ENCODE measurements around the gene LIPC.

Gene LIPC

DNA sequence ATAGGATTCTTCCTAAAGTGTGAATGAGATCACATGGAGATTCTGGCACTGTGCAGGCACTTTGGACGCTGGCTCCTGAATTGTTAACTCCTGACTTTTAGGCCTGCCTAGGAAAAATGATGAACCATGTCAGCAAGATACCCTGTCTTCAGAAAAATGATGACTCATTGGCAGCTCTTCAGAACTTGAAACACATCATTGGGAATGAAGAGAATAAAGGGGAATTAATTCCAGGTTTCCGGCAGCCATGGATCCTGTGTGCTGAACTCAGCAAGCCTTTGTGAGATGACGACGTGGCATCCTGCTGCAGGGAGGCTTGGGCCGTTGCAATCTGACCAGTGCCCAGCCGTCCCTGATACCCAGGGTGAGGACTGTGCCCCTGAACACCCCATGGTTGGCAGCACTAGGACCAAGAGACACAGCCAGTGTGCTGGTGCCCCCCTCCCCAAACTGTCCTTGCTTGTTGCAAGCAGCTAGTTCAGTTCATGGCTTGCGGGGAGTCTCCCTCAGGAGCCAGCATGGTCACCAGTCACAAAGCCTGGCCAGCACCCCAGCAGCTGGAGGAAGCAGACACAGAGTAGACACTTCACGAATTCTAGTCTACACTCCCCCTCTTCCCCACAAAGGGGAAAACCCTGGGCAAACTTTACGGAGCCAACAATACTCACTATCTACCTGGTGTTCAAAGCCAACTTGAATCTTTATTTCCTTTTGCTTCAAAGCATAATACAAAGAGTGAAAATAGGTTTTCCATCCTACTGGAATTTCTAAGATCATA lies 7.8 kb upstream of the LIPC start:
- FAIRE-seq = no peak
- no peak for DNase-seq (ENCODE audit: insufficient read length, low spot score)
- TF ChIP-seq, protein P1, sequence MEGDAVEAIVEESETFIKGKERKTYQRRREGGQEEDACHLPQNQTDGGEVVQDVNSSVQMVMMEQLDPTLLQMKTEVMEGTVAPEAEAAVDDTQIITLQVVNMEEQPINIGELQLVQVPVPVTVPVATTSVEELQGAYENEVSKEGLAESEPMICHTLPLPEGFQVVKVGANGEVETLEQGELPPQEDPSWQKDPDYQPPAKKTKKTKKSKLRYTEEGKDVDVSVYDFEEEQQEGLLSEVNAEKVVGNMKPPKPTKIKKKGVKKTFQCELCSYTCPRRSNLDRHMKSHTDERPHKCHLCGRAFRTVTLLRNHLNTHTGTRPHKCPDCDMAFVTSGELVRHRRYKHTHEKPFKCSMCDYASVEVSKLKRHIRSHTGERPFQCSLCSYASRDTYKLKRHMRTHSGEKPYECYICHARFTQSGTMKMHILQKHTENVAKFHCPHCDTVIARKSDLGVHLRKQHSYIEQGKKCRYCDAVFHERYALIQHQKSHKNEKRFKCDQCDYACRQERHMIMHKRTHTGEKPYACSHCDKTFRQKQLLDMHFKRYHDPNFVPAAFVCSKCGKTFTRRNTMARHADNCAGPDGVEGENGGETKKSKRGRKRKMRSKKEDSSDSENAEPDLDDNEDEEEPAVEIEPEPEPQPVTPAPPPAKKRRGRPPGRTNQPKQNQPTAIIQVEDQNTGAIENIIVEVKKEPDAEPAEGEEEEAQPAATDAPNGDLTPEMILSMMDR (IDR thresholded peaks at IDR 0.05; ENCODE audit: insufficient read depth, missing control alignments) = no peak

DNA sequence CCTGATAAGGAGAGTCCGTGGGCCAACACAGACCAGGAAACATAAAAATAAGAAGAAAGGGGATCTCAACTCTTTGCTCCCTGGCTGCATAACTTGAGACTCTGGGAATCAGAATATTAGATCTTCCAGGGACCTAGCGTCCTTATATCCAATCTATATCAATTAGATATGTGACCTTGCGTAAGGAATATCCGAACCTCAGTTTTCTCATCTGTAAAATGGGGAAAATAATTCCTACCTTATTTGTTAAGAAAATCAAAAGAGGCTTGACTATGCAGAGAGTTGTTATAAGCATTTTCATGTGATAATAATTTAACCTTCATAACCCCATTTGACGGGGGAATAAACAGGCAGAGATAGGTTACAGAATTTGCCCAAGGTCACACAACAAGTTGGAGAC lies 7.1 kb upstream of the LIPC start:
- TF ChIP-seq, protein P1 (IDR thresholded peaks at IDR 0.05; ENCODE audit: insufficient read depth, missing control alignments) = no peak
- no peak for FAIRE-seq
- DNase-seq (ENCODE audit: insufficient read length, low spot score) = no peak

DNA sequence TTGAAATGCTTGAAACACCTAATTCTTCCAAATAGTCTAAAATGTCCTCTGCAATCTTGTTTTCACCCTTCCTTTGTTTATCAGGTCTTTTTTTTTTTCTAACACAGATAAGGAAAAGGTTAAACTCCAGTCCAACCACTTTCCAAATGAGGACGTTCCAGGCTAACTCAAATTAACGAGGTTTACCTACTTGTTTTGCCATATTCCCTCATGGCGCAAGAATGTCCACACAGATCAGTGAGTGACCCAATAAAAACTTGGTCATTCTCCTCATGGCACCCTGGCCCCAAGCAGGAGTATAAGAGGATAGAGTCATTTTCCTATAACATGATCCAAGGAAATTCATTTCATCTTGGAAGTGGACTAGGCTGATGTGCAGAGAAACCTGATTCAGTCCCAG lies 6.6 kb upstream of the LIPC start:
- FAIRE-seq = no peak
- TF ChIP-seq, protein P1 (IDR thresholded peaks at IDR 0.05; ENCODE audit: insufficient read depth, missing control alignments) = no peak

DNA sequence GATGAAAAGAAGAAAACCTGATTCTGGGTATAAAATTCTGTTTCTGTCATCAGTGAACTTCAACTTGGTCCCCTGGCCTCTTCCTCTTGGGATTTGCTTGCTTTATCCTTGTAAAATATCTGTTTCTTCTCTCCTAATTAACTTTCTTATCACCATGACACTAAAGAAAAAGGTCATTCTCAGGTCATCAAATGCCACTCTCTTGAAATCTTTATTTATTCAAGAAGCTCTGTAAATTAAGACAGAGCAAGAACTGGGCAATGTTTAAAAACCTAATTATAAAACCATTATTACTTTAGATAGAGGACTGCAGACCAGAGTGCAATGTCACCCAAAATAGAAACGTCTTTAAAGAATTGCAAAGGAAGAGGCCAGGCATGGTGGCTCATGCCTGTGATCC lies 6.0 kb upstream of the LIPC start:
- DNase-seq (ENCODE audit: insufficient read length, low spot score) (no peak), FAIRE-seq (no peak)
- TF ChIP-seq, protein P1 (IDR thresholded peaks at IDR 0.05; ENCODE audit: insufficient read depth, missing control alignments) = no peak

More for the DNA sequence above, 6.6 kb upstream of the LIPC start:
- no peak for DNase-seq (ENCODE audit: insufficient read length, low spot score)

DNA sequence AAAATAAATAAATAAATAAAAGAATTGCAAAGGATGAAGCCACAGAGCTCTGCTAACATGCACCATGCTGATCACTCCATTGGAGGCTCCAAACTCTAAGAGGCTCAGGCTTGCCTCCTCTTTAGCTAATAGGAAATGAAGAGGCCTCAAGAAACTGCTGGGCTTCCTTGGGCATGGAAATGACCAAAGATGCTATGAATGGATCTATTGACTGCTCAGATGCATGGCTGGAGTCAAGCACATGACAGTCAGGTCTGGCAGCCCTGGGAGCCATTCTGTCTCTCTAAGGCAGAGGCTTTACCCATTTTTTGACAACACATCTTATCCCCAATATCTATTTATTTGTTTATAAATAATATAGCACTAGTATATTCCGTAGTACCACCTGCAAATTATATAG lies 5.3 kb upstream of the LIPC start:
- FAIRE-seq (no peak), DNase-seq (ENCODE audit: insufficient read length, low spot score) (no peak)
- TF ChIP-seq, protein P1 (IDR thresholded peaks at IDR 0.05; ENCODE audit: insufficient read depth, missing control alignments) = no peak

DNA sequence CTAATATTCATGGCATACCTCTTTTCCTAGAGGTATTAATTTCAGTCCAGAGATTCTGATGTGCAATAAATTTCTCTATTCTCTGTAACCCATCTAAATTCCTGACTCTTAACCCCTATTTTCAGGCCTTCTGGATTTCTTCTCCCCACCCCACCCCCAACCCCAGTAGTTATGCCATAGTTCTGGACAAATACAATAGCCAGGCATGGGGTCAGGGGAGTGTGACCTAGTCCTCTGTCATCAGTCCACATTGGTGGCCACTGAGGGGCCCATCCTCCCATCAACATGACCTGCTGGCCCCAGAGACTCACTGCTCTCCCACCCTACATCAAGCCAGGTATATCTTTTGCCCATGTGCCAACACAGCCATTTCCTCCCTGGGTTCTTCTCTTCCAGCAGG lies 3.8 kb upstream of the LIPC start:
- FAIRE-seq (no peak), DNase-seq (ENCODE audit: insufficient read length, low spot score) (no peak)
- TF ChIP-seq, protein P1 (IDR thresholded peaks at IDR 0.05; ENCODE audit: insufficient read depth, missing control alignments) = no peak

DNA sequence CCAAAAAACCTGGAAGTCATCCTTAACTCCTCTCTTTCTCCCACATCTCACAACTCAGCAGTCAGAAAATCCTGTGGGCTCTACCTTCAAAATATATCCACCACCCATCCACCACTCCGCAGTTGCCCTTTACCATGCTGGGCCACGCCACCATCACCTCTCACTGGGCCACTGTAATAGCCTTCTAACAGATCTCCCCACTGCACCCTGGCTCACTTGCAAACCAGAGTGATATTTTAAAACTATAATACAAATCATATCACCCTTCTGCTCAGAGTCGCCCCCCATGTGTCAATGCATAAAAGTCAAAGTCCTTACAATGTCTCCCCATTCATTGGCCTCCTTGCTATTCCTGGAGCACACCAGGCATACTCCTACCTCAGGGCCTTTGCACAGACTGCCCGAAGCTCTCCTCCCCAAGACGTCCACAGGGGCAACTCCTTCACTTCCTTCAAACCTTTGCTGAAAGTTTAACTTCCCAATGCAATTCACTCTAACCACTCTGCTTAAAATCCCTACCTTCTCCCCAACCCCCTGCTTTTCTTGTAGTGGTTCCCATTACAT lies 1.5 kb upstream of the LIPC start:
- FAIRE-seq (no peak), DNase-seq (ENCODE audit: insufficient read length, low spot score) (no peak)
- TF ChIP-seq, protein P1 (IDR thresholded peaks at IDR 0.05; ENCODE audit: insufficient read depth, missing control alignments) = no peak

Data from D721Med (cell line).